RKO (cell line): ENCODE measurements around the gene WNT11.

Experiments used
- DNase-seq: peaks from one replicate; pipeline ENCODE4 v3.0.0-alpha.2; 2016; ENCODE audit warnings: low spot score

The WNT11 gene

GRCh38 chr11:76237914-76238313 lies 31.6 kb upstream of the WNT11 start:
- peak; percentile 72 for DNase-seq

GRCh38 chr11:76237000-76237649 lies 30.8 kb upstream of the WNT11 start:
- no peak for DNase-seq

- peak; percentile 79 for DNase-seq
Observed at GRCh38 chr11:76236092-76236999, 30.0 kb upstream of the WNT11 start.

GRCh38 chr11:76235233-76236091 lies 29.2 kb upstream of the WNT11 start:
- DNase-seq = peak; percentile 94

GRCh38 chr11:76234416-76235232 lies 28.3 kb upstream of the WNT11 start:
- DNase-seq = peak; percentile 77

- no peak for DNase-seq
Observed at GRCh38 chr11:76234021-76234415, 27.7 kb upstream of the WNT11 start.

GRCh38 chr11:76233196-76233921 lies 27.1 kb upstream of the WNT11 start:
- DNase-seq = no peak

- no peak for DNase-seq
Observed at GRCh38 chr11:76232026-76232665, 25.8 kb upstream of the WNT11 start.

GRCh38 chr11:76231121-76231738 lies 24.9 kb upstream of the WNT11 start:
- no peak for DNase-seq

GRCh38 chr11:76230392-76230791 lies 24.1 kb upstream of the WNT11 start:
- no peak for DNase-seq

- no peak for DNase-seq
Observed at GRCh38 chr11:76229690-76230240, 23.5 kb upstream of the WNT11 start.

GRCh38 chr11:76228875-76229149 lies 22.5 kb upstream of the WNT11 start:
- DNase-seq = no peak

GRCh38 chr11:76228071-76228874 lies 22.0 kb upstream of the WNT11 start:
- DNase-seq = no peak

GRCh38 chr11:76226626-76227025 lies 20.3 kb upstream of the WNT11 start:
- no peak for DNase-seq

GRCh38 chr11:76225122-76225611 lies 18.9 kb upstream of the WNT11 start:
- DNase-seq = no peak

GRCh38 chr11:76224461-76225121 lies 18.3 kb upstream of the WNT11 start:
- DNase-seq = no peak

- DNase-seq = no peak
Observed at GRCh38 chr11:76221365-76221764, 15.1 kb upstream of the WNT11 start.

GRCh38 chr11:76219243-76219642 lies 12.9 kb upstream of the WNT11 start:
- no peak for DNase-seq
